ENCODE measurements around the gene WDR48.

- TF ChIP-seq POLR2A (IDR thresholded peaks at IDR 0.05): no peak
- TF ChIP-seq CTCF (IDR thresholded peaks at IDR 0.05): no peak
These were observed 58.3 kb downstream of the WDR48 start for GRCh38 chr3:39110041-39110639.
